Lung (tissue), 12 donors: ENCODE results near the gene NOTO. TPM values are rescaled to one million over a fixed set of nuclear protein-coding genes. Genes with fewer than 3 reads are reported as not detected.

Source experiments
- ATAC-seq: fragments of 200-7000 bp; cut with Tn5 transposase; one replicate; pipeline ENCODE4 v1.9.1; 2020; ENCODE audit warnings: moderate number of reproducible peaks; ENCODE audit not compliant: insufficient read depth, low FRiP score
- DNase-seq, 3 donors: peaks; one replicate each; pipeline ENCODE4 v3.0.0-alpha.2; 2013 to 2017
- H3K27ac ChIP-seq, 2 donors: one replicate each; pipeline ENCODE4 v1.5.1; 2013; ENCODE audit warnings: mild to moderate bottlenecking in 2 of 2, moderate library complexity in 2 of 2, control low read depth in 1 of 2, inconsistent platforms in 1 of 2, low read depth in 1 of 2, low read length in 1 of 2
- H3K27me3 ChIP-seq, 3 donors: one replicate each; pipeline ENCODE4 v1.5.1; 2013; ENCODE audit warnings: low read length in 2 of 3; ENCODE audit not compliant: control insufficient read depth in 3 of 3, insufficient read depth in 3 of 3
- H3K36me3 ChIP-seq, 4 donors: one replicate each; pipeline ENCODE4 v1.5.1; 2013; ENCODE audit warnings: low read length in 4 of 4, mild to moderate bottlenecking in 1 of 4, moderate library complexity in 1 of 4; ENCODE audit not compliant: control insufficient read depth in 4 of 4, insufficient read depth in 4 of 4
- H3K4me1 ChIP-seq, 5 donors: one replicate each; pipeline ENCODE4 v1.5.1; 2013; ENCODE audit warnings: low read length in 5 of 5, mild to moderate bottlenecking in 2 of 5, moderate library complexity in 1 of 5; ENCODE audit not compliant: control insufficient read depth in 5 of 5, insufficient read depth in 5 of 5
- H3K4me3 ChIP-seq: one replicate; pipeline ENCODE4 v1.5.1; 2013; ENCODE audit warnings: mild to moderate bottlenecking, control low read depth, moderate library complexity
- H3K9ac ChIP-seq, 2 donors: one replicate each; pipeline ENCODE4 v1.5.1; 2013; ENCODE audit warnings: low read length in 2 of 2, control low read depth in 1 of 2; ENCODE audit not compliant: insufficient read depth in 1 of 2
- H3K9me3 ChIP-seq, 4 donors: one replicate each; pipeline ENCODE4 v1.5.1; 2013; ENCODE audit warnings: low read length in 3 of 4, mild to moderate bottlenecking in 1 of 4, moderate library complexity in 1 of 4; ENCODE audit not compliant: control insufficient read depth in 4 of 4, insufficient read depth in 3 of 4
- CTCF ChIP-seq: IDR thresholded peaks from 2 replicates; pipeline ENCODE4 v1.5.1; 2012; ENCODE audit warnings: mild to moderate bottlenecking; ENCODE audit errors: control extremely low read depth, extremely low read depth
- WGBS, 2 donors: extraction: QIAGEN DNeasy Blood & Tissue Kit; methylation state at CpG; one replicate each; pipeline ENCODE4 v1.1.7; 2013; 5-methylcytosine and 5-hydroxymethylcytosine counted together
- polyA plus RNA-seq, 2 donors: library from polyadenylated mRNA; stranded (reverse); fragments of 200-250 nt; gene quantifications; one replicate each; pipeline ENCODE4 v1.2.1, GENCODE V29; 2013
- total RNA-seq, 2 donors: library from RNA; depleted of rRNA in 1 of 2; stranded (reverse); fragments of >200 nt in 1 of 2; gene quantifications; one replicate each; pipeline ENCODE4 v1.2.1, GENCODE V29; 2014 to 2021
- donor health status: control.
- donor health status: control.
- donor health status: Bipolar disorder and iron deficiency.
- donor health status: healthy.
- donor health status: DM: yes; HTN: yes; CAD: no.

NOTO gene
- total and polyA plus RNA-seq, 4 donors: not detected

- H3K9ac ChIP-seq: no peak overlapping the region
- H3K9me3 ChIP-seq: no peaks in the 10 kb centered on the region
- H3K4me3 ChIP-seq: no peak overlapping the region
- H3K27me3 ChIP-seq: no peaks in the 10 kb centered on the region
- peaks cover 8 to 20% (median 16%) of the 10 kb centered on the region in 4 donors for H3K36me3 ChIP-seq
- ATAC-seq: no peak
- TF ChIP-seq CTCF: no peak
- 49 to 60% methylated on average over 10 of the region's 10 CpGs for WGBS, 2 donors
- no peak for DNase-seq
- H3K4me1 ChIP-seq: peaks cover 0 to 3% (median 0%) of the 10 kb centered on the region in 5 donors
- no peak overlapping the region for H3K27ac ChIP-seq
Observed at GRCh38 chr2:73257425-73258125, 55.2 kb downstream of the NOTO start.

GRCh38 chr2:73258186-73258912 lies 56.0 kb downstream of the NOTO start:
- Histone ChIP-seq H3K9ac (no peak overlapping the region), H3K9me3 (no peaks in the 10 kb centered on the region), H3K4me3 (no peak overlapping the region), H3K4me1 (peaks cover 0 to 3% (median 0%) of the 10 kb centered on the region in 5 donors), H3K36me3 (peaks cover 3 to 12% (median 11%) of the 10 kb centered on the region in 4 donors), H3K27ac (no peak overlapping the region), H3K27me3 (no peaks in the 10 kb centered on the region)
- DNase-seq (no peak), ATAC-seq (no peak)
- 91 to 92% methylated on average over 8 of the region's 8 CpGs for WGBS, 2 donors
- no peak for TF ChIP-seq CTCF

GRCh38 chr2:73258913-73259215 lies 56.5 kb downstream of the NOTO start:
- ATAC-seq (no peak), DNase-seq (no peak)
- Histone ChIP-seq H3K9me3 (no peaks in the 10 kb centered on the region), H3K27me3 (no peaks in the 10 kb centered on the region), H3K4me1 (peaks cover 0 to 3% (median 0%) of the 10 kb centered on the region in 5 donors), H3K36me3 (peaks cover 0 to 11% (median 7%) of the 10 kb centered on the region in 4 donors), H3K4me3 (no peak overlapping the region), H3K9ac (no peak overlapping the region), H3K27ac (no peak overlapping the region)
- TF ChIP-seq CTCF: no peak
- 96 to 97% methylated on average over 9 of the region's 9 CpGs for WGBS, 2 donors
